Gastroesophageal sphincter (tissue), 4 donors: ENCODE results near the gene AIFM3. TPM values are rescaled to one million over a fixed set of nuclear protein-coding genes. Genes with fewer than 3 reads are reported as not detected.

Source experiments
- ATAC-seq: fragments of 150-250 bp; one replicate; pipeline ENCODE4 v1.9.1; 2016; ENCODE audit warnings: mild to moderate bottlenecking, moderate library complexity
- H3K27ac ChIP-seq, 4 donors: fragments of 200-600 bp; sonication (generic) in 3 of 4; 1 replicate in 3 of 4; 2 replicates in 1 of 4; pipeline ENCODE4 v1.5.1; 2016 to 2019
- H3K27me3 ChIP-seq: fragments of 200-600 bp; sonication (generic); one replicate; pipeline ENCODE4 v1.5.1; 2019
- H3K36me3 ChIP-seq, 2 donors: fragments of 200-600 bp; sonication (generic); one replicate each; pipeline ENCODE4 v1.5.1; 2019; ENCODE audit warnings: control low read depth in 1 of 2
- H3K4me1 ChIP-seq, 3 donors: fragments of 200-600 bp; sonication (generic); 1 replicate in 2 of 3; 2 replicates in 1 of 3; pipeline ENCODE4 v1.5.1; 2016 to 2019; ENCODE audit warnings: control low read depth in 2 of 3
- H3K4me3 ChIP-seq, 2 donors: fragments of 200-600 bp; sonication (generic); one replicate each; pipeline ENCODE4 v1.5.1; 2019; ENCODE audit warnings: mild to moderate bottlenecking in 1 of 2, moderate library complexity in 1 of 2
- H3K9me3 ChIP-seq, 3 donors: fragments of 200-600 bp; sonication (generic); one replicate each; pipeline ENCODE4 v1.5.1; 2017 to 2019; ENCODE audit warnings: control low read depth in 2 of 3
- CTCF ChIP-seq, 4 experiments: fragments of 200-600 bp in 2 of 4; fragments of 450-650 bp in 2 of 4; sonication (generic) in 1 of 4; IDR thresholded peaks; one replicate each; pipeline ENCODE4 v1.5.1; 2017 to 2019; ENCODE audit warnings: antibody characterized with exemption in 4 of 4, mild to moderate bottlenecking in 2 of 4, moderate library complexity in 2 of 4
- EP300 ChIP-seq: sonication (generic); formaldehyde crosslinking; IDR thresholded peaks from one replicate; pipeline ENCODE4 v1.6.1; 2017; ENCODE audit warnings: antibody characterized with exemption, mild to moderate bottlenecking
- POLR2A ChIP-seq, 2 donors: fragments of 450-650 bp; IDR thresholded peaks; one replicate each; pipeline ENCODE4 v1.6.1; 2017; ENCODE audit warnings: antibody characterized with exemption in 2 of 2, mild to moderate bottlenecking in 2 of 2, moderate library complexity in 1 of 2
- POLR2AphosphoS5 ChIP-seq: sonication (generic); formaldehyde crosslinking; IDR thresholded peaks from one replicate; pipeline ENCODE4 v1.6.1; 2017; ENCODE audit warnings: antibody characterized with exemption
- WGBS, 2 donors: methylation state at CpG; one replicate each; pipeline ENCODE4 v1.1.5; 2018; ENCODE audit warnings: low coverage in 1 of 2; 5-methylcytosine and 5-hydroxymethylcytosine counted together
- total RNA-seq, 4 donors: library from RNA; depleted of rRNA; stranded (reverse); fragments of >200 nt; gene quantifications; one replicate each; pipeline ENCODE4 v1.1.0, GENCODE V29; 2016

AIFM3 gene
- total RNA-seq, 4 donors from 2014 or later: 0.27 to 3.2 (median 2.0) TPM; not detected in 1

GRCh38 chr22:20994902-20995241 is 27.8 kb downstream of the AIFM3 start:
- Histone ChIP-seq H3K27me3 (no peaks in the 10 kb centered on the region), H3K4me1 (peaks cover 0 to 19% (median 5%) of the 10 kb centered on the region in 3 donors), H3K36me3 (peaks cover 0 to 99% of the 10 kb centered on the region in 2 donors), H3K27ac (no peak overlapping the region), H3K4me3 (no peak overlapping the region), H3K9me3 (no peaks in the 10 kb centered on the region)
- TF ChIP-seq EP300 (no peak), POLR2AphosphoS5 (no peak), POLR2A (IDR thresholded peaks at IDR 0.05) (no peak), CTCF (IDR thresholded peaks at IDR 0.05) (no peak)
- no peak for ATAC-seq
- WGBS, 2 donors: no CpG with 5 or more reads among the region's 10 CpGs

- Histone ChIP-seq H3K4me3 (no peak overlapping the region), H3K36me3 (peaks cover 0 to 100% of the 10 kb centered on the region in 2 donors), H3K27ac (no peak overlapping the region), H3K4me1 (peaks cover 0 to 25% (median 11%) of the 10 kb centered on the region in 3 donors), H3K27me3 (no peaks in the 10 kb centered on the region), H3K9me3 (no peaks in the 10 kb centered on the region)
- 98% methylated on average over 8 of the region's 23 CpGs; no CpG with 5 or more reads in 1 of the 2 donors for WGBS, 2 donors
- TF ChIP-seq EP300: no peak
- no peak for TF ChIP-seq POLR2AphosphoS5
- TF ChIP-seq POLR2A (IDR thresholded peaks at IDR 0.05): no peak
- no peak for TF ChIP-seq CTCF (IDR thresholded peaks at IDR 0.05)
- no peak for ATAC-seq
These were observed 28.4 kb downstream of the AIFM3 start for GRCh38 chr22:20995329-20996030.

- Histone ChIP-seq H3K9me3 (no peaks in the 10 kb centered on the region), H3K4me3 (no peak overlapping the region), H3K4me1 (peaks cover 0 to 30% (median 17%) of the 10 kb centered on the region in 3 donors), H3K36me3 (peaks cover 0 to 95% of the 10 kb centered on the region in 2 donors), H3K27ac (no peak overlapping the region), H3K27me3 (no peaks in the 10 kb centered on the region)
- no peak for ATAC-seq
- WGBS, 2 donors: no CpG with 5 or more reads among the region's 10 CpGs
- TF ChIP-seq POLR2AphosphoS5 (no peak), POLR2A (IDR thresholded peaks at IDR 0.05) (no peak), CTCF (IDR thresholded peaks at IDR 0.05) (no peak), EP300 (no peak)
These were observed 29.0 kb downstream of the AIFM3 start for GRCh38 chr22:20996031-20996410.

GRCh38 chr22:20996598-20997535 is 29.8 kb downstream of the AIFM3 start:
- WGBS, 2 donors: 100% methylated on average over 1 of the region's 27 CpGs; no CpG with 5 or more reads in 1 of the 2 donors
- H3K36me3 ChIP-seq: peaks cover 0 to 86% of the 10 kb centered on the region in 2 donors
- no peak overlapping the region for H3K27ac ChIP-seq

More at GRCh38 chr22:20996598-20997535, 29.8 kb downstream of the AIFM3 start:
- no peaks in the 10 kb centered on the region for H3K9me3 ChIP-seq
- H3K27me3 ChIP-seq: no peaks in the 10 kb centered on the region
- H3K4me1 ChIP-seq: peaks cover 0 to 34% (median 19%) of the 10 kb centered on the region in 3 donors
- no peak for ATAC-seq
- no peak overlapping the region for H3K4me3 ChIP-seq
- TF ChIP-seq POLR2A (IDR thresholded peaks at IDR 0.05) (no peak), POLR2AphosphoS5 (no peak), CTCF (IDR thresholded peaks at IDR 0.05) (no peak), EP300 (no peak)
